GM19193 (cell line): ENCODE data around the gene GMDS.

Source experiments
- POLR2A ChIP-seq: IDR thresholded peaks from 4 replicates; pipeline ENCODE4 v1.6.1; 2011; ENCODE audit not compliant: insufficient read depth, insufficient read length; ENCODE audit errors: extremely low read depth

GMDS gene

GRCh38 chr6:1832844-1833787, 412.3 kb downstream of the GMDS start:
- TF ChIP-seq POLR2A: no peak

- TF ChIP-seq POLR2A: no peak
Observed at GRCh38 chr6:1832358-1832757, 413.0 kb downstream of the GMDS start.

DNA sequence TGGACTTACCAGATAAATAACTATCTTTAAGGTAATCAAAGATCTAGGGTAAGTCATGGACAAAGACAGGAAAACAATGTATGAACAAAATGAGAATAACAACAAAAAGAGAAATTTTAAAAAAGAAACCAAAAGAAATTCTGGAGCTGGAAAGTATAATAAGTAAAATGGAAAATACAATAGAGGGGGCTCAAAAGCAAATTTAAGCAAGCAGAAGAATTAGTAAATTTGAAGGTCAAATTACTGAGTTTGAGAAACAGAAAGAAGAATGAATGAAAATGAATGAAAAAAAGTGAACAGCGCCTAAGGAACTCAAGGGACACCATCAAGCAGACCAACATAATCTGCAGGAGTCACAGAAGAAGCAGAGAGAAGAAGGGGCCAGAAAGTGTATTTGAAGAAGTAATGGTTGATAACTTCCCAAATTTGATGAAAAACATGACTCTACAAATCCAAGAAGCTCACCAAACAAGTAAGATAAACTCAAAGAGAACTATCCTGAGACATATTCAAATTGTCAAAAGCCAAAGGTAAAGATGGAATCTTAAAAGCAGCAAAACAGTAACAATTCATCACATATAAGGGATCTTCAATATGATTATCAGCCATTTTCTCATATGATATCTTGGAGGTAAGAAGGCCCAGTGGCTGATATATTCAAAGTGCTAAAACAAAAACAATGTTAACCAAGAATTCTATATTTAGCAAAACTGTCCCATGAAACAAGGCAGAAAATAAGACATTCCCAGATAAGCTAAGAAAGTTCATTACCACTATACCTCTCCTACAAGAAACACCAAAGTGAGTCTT, 417.2 kb downstream of the GMDS start:
- no peak for TF ChIP-seq POLR2A

DNA sequence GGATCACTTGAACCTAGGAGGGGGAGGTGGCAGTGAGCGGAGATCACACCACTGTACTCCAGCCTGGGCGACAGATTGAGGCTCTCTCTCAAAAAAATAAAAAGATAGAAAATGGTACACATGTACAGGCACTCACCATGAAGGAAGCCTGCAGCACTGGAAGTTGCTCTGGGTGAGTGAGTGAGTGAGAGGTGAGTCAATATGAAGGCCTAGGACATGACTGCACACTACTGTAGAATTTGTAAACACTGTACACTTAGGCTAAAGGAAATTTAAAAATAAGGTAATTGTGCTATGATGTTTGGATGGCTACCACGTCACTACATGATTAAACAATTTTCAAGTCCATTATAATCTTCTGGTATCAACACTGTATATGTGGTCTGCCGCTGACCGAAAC, 419.5 kb downstream of the GMDS start:
- no peak for TF ChIP-seq POLR2A

DNA sequence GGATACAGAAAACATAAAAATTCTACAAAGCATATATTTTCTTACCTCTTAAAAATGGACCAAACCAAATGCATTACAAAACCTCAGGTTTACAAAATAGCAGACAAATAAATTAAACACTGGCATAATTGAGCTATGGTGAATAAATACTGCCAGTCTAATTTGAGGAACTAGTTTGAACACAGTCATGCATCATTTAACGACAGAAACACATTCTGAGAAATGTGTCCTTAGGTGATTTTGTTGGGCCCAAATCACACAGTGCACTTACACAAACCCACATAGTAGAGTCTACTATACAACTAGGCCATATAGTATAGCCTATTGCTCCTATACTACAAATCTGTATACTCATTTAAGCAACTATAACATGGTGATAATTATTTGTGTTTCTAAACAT, 420.1 kb downstream of the GMDS start:
- no peak for TF ChIP-seq POLR2A

- no peak for TF ChIP-seq POLR2A
Observed at GRCh38 chr6:1821513-1822183, 423.8 kb downstream of the GMDS start.

- no peak for TF ChIP-seq POLR2A
Observed at GRCh38 chr6:1821164-1821512, 424.3 kb downstream of the GMDS start.

DNA sequence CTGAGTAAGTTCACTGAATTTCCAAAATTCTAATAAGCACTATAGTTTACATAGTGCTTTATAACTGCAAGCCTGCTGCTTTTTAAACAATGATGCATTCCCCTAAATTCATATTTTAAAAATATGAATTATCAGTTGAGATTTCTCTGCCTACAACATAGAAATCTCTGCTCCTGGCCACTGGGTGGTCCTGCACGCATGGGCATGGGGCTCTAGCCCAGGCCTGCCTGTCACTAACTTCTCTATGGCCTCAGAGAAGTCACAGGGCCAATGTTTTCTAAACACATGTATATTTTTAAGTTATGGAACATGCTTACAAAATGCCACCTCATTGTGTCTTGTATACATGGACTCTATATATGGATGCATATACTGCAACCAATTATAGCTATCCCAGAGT, 424.7 kb downstream of the GMDS start:
- TF ChIP-seq POLR2A: no peak

GRCh38 chr6:1820165-1820564, 425.2 kb downstream of the GMDS start:
- no peak for TF ChIP-seq POLR2A

DNA sequence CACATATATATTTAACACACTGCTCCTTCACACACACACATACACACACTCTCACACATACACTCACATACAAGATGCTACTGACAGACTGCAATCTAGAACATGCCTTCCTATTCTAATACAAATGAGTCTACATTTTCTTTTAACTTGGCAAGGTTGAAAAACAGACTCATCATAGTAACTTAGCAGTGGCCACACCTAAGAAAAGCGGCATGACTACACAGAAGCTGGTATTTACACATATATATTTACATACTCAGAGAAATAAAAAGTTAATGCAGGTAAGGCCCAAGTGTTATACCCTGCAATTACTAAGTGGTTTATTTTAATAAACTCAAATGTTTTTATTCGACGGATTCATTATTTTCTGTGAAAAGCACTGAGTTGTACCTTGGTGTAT, 426.4 kb downstream of the GMDS start:
- no peak for TF ChIP-seq POLR2A

- no peak for TF ChIP-seq POLR2A
Observed at GRCh38 chr6:1817033-1817761, 428.2 kb downstream of the GMDS start.

GRCh38 chr6:1815827-1816452, 429.5 kb downstream of the GMDS start:
- no peak for TF ChIP-seq POLR2A

DNA sequence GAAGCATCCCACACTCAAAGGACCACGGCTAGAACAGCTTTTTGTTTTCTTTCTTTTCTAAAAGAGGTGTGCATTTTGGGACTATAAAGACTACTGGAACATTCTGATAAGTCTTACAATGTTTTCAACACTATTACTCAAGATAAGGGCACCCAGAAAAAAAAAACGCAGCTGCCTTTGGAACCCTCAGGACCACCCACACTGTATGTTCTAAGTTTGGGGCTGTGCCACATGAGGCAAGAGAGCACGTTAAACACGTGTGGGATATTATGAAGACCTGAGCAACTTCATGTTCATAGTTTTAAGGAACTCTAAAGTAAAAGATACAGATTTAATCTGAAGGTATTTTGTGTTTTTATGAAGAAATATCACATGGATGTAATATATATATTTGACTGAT, 431.1 kb downstream of the GMDS start:
- no peak for TF ChIP-seq POLR2A

DNA sequence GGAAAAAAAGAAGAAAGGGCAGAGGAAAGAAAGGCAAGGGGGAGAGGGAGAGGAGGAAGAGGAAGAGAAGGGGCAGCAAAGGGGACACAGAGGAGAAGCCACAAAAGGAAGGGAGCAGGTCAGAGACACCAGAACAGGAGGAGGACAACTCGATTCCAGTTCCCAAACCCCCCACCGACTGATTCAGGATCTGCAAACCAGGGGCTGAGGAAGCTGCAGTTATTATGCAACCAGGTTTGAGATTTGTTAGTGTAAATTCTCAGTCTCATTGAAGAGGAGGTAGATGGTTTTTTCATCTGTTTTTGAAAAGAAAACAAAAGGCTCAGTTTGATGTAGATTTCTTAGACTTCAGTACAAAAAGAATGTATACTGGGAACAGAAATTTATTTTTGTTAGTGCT, 432.9 kb downstream of the GMDS start:
- TF ChIP-seq POLR2A: no peak
